Suppressor macrophage treated with lipopolysaccharide for 4 hours (primary cell): Measurements from ENCODE around the gene TPRKB.
A peak's percentile ranks its signal among the peaks of the same experiment; 100 is the strongest.
"Not testable (repeated sequence)": the region's sequence is repeated elsewhere in the genome, so short reads cannot be mapped to it uniquely, and the experiment has no call there.

Source experiments
- DNase-seq: peaks from one replicate; pipeline ENCODE4 v3.0.0-alpha.2; 2020

Gene TPRKB

GRCh38 chr2:73736378-73736777 lies 767 bp downstream of the TPRKB start:
- no peak for DNase-seq

DNA sequence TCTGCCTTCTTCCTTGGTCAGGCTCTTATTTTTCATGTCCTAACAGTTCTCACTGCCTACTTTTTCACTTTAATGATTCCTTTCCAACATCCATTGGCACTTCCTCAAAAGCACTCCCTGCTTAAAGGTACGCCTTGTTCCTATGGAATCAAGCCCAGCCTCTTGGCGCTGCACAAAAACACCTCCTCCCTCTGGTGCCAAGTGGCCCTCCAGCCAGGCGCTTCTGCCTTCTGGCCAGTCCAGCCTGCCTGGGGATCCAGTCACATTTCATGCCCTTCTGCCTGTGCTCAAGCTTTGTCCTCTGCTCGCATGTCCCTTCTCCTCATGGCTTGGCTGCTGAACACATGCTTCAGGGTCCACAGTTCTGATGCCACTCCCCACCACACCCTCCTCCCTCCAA lies 6.3 kb downstream of the TPRKB start:
- DNase-seq: no peak

GRCh38 chr2:73728711-73729110 lies 8.4 kb downstream of the TPRKB start:
- no peak for DNase-seq

- DNase-seq: no peak
Observed at GRCh38 chr2:73728043-73728442, 9.1 kb downstream of the TPRKB start.

- DNase-seq: not testable (repeated sequence)
Observed at GRCh38 chr2:73726657-73727056, 10.5 kb downstream of the TPRKB start.

DNA sequence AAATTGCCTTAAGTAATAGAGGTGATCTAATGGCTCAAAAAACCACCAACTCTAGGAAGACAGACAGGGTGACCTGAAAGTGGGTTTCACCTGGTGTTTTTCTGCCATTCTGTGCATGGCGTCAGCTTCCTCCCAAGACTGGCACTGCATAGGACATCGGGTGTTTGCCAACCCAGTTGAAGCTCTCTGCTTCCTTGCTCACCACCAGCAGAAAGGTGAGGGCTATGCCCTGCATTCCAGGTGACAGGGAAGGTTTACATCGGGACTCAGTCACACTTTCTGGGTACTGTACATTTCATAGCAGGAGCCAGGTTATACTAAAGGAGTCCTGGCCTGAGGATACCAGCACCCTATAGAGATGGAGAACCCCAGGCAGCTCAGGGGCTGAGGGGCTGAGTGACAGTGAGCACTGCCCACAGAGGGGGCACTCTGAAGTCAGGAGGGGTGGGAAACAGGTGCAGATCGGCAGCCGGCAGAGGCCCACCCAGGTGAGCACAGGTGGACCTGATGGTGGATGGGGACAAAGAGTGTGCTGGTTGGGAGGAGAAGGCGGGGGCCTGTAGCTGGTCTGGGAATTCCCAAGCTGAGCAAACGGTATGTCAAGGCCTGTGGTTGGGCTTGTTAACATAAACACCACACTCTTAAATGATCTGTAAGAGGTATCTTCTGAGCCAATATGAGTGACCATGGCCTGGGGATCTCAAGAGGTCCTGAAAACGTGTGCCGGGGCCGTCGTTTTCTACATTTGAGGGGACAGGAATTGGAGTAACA lies 18.1 kb downstream of the TPRKB start:
- DNase-seq: no peak

DNA sequence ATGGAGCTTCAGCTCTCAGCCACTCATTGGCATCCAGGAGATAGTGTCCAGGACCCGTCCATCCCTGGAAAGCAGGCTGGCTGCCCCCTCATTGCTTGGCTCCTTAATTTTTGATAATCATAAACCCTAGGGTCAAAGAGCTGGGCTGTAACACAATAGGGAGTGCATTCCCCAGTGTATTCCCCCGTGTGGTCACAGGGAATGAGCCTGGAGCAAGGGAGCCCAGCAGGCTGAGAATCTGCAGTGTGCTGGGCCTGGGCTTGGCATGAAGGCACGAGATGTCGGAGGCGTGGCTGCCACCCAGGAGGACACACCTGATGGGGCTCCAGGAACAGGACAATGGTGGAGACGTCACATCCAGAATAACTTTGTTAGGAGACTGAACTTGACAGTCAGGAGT lies 18.7 kb downstream of the TPRKB start:
- DNase-seq: no peak

DNA sequence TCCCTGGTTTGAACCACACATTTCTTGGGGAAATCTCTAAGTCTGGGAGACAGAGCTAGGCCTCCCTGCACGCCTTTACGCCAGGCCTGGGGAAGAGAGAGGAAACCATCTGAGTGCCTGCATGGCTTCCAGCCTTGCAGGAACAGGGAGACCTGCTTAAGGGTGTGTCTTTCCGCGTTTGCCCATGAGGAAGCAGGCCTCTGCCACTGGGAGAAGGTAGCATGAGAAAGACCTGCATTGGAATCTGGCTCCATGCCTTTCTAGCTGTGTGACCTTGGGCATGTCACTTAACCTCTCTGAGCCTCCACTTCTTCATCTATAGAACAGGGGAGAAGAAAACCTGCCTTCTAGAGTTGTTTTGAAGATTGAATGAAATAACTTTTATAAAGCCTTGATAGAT lies 19.4 kb downstream of the TPRKB start:
- not testable (repeated sequence) for DNase-seq

DNA sequence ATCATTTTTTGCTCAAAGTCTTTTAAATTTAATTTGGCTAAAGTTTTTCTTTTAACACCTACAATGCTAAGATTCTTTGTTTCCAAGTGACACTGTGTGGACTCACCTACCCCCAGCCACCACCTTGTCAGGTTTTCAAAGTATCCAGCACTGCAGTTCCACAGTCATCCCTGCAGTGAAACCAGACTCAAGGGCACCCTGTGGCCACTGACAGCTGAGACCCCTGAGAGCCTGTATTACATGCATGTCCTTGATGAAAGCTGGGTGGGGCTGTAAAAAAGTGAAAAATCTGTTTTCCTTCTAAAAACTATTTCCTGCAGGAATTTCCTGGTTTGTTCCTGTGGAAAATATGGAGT lies 19.9 kb downstream of the TPRKB start:
- DNase-seq: no peak

- peak; percentile 83 for DNase-seq
Observed at GRCh38 chr2:73716543-73717250, 20.4 kb downstream of the TPRKB start.

- no peak for DNase-seq
Observed at GRCh38 chr2:73714091-73714490, 23.1 kb downstream of the TPRKB start.

DNA sequence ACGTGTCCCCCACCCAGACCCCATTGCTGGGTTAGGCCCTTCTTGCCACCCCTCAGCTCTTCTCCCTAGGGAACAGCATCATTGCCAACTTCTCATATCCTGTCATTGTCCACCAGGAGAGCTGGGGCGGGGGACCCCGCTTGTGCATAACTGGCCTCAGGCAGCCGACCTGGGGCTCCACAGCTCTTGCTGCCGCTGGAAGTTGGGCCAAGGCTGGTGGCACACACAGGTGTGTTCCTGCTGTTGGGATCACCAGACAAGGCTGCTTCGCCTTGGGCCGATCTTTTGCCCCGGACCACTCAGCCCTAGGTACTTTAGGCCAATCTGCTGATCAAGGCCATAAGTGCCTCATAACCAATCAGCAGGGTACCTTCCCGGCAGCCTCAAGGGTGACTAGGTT lies 28.6 kb downstream of the TPRKB start:
- no peak for DNase-seq

- DNase-seq: no peak
Observed at GRCh38 chr2:73707636-73708035, 29.5 kb downstream of the TPRKB start.

DNA sequence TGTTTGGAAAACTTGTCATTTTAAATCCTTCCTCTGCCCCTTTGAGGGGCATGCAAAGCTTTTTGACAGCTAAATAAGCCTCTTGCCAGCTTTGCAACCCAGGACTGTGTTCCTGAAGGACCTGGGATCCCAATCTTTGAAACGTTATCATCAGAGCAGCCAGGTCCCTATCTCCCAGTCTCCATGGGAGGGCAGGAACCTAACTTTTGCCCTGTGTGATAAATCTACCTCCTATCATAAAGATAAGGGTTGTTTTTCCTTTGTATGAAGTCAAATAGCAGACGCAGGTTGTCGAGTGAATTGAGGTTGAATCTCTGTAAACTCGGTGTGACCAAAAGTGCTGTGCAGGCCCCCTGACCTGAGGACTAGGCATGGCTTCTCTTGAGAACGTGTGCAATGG lies 30.1 kb downstream of the TPRKB start:
- DNase-seq: no peak

- DNase-seq: no peak
Observed at GRCh38 chr2:73705091-73705490, 32.1 kb downstream of the TPRKB start.

- DNase-seq: no peak
Observed at GRCh38 chr2:73704285-73704684, 32.9 kb downstream of the TPRKB start.

DNA sequence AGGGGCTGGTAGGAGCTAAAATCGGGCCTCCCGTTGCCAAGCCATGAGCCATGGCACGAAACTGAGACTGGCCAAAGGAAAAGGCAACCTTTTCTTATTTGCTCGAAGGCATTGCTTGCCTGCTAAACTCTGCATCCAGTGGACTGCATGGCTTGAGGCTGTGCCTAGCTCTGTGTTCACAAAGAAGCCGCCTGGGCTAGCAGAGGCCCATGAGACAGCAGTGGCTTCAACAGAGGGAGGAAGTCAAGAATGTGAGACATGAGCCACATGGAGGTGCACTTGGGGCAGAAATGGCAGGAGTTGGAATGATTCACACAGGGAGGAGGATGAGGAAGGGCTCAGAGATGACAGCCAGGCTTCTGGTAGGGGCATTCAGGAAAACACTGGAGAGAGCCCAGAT lies 33.5 kb downstream of the TPRKB start:
- DNase-seq: no peak

DNA sequence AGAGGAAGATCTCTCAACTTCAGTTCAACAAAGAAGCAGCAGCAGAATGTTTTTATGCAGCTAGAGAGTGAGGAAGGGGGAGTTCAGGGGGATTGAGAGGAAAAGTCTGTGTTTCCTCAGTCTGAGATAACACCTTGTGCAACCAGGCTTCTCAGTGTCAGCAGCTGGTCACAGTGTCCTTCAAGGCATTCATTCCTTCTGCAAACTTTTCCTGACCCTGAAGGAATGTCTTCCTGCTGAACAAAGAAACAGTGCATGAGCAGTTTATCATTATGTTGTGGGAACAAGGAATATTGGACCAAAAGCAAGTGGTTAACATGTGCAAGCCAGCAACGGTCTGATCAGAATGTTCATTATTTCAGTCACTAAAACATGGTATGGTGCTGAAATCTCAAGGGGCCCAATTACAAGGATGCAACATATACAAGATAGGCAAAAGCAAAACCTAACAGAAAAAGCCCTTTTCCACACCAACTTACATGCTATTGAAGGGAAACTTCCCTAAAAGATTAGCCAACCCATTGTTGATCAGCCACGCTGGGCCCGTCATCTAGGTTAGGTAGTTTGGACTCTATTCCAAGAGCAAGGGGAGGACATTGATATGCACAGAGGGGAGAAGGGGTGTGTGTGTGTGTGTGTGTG lies 34.2 kb downstream of the TPRKB start:
- DNase-seq: not testable (repeated sequence)

DNA sequence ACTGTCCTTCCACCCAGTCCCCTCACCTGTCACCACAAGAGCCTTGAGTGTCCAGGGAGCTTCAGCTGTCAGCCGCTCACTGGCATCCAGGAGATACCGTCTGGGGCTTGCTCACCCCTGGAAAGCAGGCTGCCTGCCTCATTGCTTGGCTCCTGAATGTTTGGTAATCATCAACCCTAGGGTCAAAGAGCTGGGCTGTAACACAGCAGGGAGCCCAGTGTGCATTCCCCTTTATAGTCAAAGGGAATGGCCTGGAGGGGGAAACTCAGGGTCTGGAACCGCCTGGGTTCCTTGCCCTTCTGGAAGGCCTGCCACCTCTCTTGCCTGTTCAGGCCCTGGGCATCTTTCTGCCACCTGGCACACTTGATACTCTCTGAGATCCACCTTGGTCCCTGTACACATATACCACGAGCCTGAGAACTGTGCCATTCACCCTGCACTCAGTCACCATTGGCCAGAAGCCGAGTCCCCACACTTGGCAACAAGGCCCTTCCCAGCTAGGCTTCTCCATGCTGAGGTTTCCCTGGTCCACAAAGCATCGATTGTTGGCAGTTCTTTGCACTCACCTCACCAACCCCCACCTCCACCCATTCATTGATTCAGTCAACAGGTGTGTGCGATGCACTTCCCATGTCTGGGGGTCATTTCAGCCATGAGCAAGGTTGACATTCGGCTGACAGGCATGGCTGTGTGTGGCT lies 35.0 kb downstream of the TPRKB start:
- DNase-seq: no peak

DNA sequence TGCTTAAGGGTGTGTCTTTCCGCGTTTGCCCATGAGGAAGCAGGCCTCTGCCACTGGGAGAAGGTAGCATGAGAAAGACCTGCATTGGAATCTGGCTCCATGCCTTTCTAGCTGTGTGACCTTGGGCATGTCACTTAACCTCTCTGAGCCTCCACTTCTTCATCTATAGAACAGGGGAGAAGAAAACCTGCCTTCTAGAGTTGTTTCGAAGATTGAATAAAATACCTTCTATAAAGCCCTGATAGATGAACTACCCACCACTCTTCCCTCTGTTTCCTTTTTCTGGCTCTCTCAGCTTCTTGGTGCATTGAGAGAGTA lies 35.7 kb downstream of the TPRKB start:
- not testable (repeated sequence) for DNase-seq

DNA sequence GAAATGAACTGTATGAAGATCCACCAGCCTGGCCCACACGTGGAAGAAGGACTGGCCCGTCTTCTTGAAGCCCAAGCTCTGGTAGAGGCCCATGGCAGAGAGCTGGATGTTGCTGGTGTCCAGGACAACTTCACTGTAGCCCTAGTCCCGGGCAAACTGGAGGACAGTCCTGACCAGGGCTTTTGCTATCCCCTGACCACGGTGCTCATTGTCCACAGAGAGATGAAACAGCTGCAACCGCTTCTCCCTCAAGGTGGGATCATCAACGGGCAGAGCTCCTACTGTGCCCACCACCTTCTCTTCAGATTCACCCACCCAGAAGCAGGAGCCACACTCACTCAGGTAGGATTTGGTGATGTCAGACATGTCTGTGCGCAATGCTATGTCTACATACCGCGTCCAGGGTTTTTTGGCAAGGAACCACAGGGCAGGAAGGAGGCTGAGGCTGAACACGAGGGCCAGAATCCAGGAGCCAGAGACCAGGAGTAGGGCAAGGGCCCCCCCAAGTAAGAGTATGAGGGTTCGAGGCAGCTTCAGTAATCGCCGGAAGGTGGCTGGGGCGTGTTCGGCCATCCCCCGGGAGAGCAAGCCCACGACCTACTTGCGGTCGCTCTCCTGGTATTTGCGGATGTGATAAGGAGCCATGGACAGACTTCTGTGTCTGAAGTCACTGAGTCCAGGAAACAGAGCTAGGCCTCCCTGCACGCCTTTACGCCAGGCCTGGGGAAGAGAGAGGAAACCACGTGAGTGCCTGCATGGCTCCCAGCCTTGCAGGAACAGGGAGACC lies 36.3 kb downstream of the TPRKB start:
- no peak for DNase-seq

DNA sequence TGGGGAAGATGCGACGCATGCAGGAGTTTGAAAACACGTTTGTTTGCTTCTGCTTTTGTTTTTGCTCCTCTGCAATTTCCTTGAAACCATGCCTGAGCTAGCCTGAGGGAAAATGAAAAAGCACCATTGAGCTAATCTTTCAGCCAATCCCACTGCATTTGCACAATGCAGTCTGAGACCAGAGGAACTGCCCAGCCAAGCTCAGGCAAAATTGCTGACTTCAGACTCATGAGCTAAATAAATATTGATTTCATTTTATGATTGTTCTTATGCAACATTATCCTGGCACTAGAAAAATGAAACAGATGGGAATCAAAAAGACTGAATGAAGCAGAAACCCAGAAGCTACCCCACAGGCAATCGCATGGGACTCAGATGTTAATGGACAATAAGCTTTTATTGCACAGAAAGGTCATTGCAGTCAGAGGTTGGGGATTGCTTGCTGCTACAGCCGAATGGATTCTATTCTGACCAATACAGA lies 37.0 kb downstream of the TPRKB start:
- peak; percentile 76 for DNase-seq

DNA sequence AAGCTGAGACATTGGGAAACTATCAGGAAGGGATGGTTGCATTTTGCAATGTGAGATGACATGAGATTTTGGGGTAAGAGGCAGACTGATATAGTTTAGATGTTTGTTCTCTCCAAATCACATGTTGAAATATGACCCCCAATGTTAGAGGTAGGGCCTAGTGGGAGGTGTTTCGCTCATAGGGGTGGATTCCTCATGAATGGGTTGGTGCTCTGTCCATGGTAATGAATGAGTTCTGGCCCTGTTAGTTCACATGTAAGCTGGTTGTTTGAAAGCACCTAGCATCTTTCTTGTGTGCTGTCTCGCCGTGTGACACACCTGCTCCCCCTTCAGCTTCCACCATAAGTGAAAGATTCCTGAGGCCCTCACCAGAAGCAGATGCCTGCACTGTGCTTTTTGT lies 37.7 kb downstream of the TPRKB start:
- DNase-seq: no peak
